HS-27A (cell line): ENCODE results near the gene FEN1.

Source experiments
- DNase-seq: peaks from one replicate; pipeline ENCODE4 v3.0.0-alpha.2; 2012; ENCODE audit warnings: low read depth, missing footprints

The FEN1 gene

DNA sequence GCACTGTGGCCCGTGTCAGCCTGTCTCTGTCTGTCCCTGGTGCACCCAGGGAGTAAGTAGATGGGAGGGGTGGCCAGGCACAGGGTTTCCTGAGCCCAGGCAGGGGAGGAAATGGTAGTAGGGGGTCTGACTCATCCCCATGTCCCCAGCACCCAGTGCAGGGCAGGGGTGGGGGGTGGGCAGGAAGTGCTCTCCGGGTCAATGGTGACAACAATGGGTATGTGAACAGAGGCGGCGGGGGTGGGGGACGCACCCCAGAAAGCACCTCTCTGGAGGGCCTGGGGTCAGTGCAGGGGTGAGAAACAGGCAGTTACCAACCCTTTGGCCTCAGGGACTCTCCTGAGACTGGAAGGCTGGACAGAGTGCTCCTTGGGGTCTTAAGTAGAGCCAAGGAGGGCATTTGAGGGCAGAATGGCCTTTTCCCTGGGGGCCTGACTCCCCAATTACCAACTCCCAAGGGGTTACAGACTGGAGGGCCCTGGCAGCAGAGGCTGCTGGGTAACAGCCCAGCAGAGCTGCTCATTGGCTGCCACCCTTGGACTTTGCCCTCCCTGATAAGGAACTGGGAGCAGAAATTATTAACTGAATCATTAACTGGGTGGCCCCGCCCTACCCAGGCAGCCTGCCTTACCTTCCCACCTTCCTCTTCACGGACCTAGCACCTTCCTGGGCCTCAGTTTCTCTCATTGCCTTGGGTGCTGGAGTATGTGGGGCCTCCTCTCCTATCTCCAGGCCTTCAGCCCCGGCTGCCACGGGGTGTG, 36.1 kb upstream of the FEN1 start:
- no peak for DNase-seq

DNA sequence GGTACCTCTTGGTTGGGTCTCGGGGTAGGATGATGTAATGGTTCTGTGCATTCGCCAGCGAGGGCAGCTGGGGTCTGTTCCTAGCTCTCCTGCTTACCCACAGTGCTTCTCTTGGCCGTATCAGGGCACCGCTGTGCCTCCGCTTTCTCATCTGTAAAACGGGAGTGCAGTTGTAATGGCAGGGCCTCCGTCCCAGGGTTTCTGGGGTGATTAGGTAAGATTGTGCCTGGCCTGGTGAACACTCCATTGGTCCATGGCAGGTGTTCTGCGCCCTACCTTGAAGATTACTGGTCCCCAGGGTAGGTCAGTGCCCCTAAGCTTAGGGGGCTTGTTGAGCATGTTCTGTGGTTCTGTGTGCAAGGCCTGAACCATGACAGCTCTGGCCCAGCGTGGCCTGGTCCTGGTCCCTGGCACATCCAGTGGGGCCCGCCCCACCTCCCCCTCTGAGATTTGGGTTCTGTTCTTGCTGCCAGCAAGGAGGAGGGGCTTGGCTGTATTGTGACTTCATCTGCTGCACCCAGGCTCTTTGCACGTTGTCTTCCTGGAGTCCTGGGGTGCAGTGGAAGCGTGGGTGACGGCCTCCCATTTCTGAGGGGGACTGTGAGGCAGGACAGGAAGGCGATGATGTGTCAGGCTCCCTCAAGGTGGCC, 35.4 kb upstream of the FEN1 start:
- DNase-seq: no peak

DNA sequence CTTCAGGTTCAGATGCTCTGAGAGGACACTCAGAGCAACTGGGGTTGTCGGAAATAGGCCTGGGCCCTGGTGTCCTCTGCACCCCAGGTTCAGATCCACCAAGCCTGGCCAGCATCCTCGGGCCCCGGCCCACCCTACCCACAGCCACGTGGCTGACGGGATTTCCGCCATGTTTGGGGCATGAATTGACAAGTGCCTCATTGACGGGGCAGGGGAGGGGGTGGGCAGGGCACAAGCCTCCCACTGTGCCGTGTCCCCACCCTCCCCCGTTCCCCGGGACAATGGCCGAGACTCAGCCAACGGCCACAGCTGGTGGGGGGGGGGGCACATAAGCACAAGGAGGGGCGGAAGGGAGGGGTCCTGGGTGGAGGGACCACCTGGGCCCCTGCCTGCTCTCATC, 31.8 kb upstream of the FEN1 start:
- no peak for DNase-seq

DNA sequence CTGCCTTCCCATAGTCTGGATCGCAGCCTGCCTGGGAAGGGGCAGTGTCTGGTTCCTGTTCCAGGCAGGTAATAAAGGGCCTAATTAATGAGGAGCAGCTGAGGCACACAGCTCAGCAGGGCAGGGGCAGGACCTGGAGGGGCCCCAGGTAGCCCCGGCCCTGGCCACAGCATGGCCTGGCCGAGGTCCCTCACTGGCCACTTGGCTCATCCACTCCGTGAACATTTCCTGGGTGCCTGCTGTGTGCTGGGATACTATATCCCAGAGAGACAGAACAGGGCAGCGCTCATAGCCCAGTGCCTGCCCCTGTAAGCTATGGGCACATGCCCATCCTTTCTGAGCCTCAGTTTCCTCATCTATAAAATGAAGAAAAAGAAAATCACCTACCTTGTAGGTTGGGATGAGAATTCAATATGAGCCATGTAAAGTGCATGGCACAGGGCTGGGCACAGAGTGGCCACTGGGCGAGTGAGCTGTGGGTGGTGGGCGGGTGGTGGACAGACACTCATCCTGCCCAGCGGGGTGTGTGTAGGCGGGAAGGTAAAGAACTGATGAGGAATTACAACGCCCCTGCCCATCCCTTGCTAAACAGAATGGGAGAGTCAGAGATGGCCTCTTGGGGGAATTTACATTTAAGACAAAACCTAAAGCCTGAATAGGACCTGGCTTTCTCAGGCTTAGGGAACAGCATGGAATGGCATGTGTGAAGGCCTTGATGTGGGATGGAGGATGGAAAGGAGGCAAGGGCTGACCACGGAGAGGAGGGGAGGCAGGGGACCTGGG, 31.1 kb upstream of the FEN1 start:
- DNase-seq: no peak

DNA sequence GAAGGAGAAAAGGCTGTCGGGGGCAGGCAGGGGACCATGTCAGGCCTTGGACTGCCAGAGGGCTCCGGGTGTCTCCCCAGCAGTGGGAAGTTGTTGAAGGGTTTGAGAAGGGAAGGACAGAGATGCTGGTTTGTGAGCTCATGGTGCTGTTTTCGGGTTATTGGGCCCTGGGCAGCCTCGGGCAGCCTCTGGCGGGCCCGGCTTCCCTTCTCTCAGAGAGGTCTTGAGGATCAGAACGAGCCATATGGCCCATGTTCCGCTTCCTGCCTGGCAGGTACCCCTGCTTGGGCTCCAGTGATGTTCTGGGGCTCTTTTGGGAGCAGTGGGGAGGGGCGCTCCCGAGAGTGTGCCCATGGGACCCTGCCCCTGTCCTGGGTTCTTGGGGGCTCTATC, 30.5 kb upstream of the FEN1 start:
- DNase-seq: no peak

DNA sequence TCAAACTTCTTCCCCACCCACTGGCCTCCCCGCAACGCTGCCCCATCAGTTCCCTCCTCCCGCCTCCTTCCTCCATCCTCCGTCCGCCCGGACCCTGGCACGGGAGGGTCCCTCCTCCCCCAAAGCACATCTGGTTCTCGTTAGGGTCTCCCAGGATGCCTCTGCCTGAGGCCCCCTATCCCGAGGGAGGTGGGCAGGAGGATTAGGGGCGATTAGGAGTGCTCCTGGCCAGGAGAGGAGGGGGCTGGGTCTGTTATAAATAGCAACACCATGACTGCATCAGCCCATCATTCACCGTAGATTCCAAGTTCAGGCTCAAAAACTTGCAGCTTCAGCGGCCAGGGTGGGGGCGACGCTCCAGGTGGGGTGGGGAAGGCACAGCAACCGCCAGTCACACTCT, 29.9 kb upstream of the FEN1 start:
- no peak for DNase-seq

DNA sequence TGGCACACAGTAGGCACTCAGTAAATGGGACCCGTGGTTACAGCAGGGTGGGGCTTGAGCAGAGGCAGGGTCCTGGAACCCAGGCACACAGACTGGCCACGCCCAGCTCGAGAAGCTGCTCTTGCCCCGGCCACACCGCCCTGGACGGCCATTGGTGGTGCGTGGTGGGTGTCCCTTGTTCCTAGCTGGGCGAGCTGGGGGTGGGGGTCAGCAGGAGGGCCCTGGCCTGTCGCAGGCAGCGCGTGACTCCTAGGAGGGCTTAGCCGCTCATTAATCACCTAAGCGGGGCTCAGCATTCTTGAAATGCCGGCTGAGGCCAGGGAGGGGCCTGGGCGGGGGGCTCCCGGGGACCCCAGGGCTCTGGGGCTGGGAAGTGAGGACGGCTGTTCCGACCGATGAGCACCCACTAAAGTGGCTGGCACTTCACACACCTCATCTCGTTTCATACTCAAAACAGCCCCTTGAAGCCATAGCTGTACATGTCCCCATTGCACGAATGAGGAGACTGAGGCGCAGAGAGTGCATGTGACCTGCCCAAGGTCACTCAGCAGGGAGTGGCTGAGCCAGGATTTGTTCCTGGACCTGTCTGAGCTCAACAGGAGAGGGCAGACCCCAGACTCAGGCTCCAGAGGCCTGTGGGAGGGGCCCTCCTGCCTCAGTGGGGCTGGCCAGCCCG, 28.6 kb upstream of the FEN1 start:
- no peak for DNase-seq

DNA sequence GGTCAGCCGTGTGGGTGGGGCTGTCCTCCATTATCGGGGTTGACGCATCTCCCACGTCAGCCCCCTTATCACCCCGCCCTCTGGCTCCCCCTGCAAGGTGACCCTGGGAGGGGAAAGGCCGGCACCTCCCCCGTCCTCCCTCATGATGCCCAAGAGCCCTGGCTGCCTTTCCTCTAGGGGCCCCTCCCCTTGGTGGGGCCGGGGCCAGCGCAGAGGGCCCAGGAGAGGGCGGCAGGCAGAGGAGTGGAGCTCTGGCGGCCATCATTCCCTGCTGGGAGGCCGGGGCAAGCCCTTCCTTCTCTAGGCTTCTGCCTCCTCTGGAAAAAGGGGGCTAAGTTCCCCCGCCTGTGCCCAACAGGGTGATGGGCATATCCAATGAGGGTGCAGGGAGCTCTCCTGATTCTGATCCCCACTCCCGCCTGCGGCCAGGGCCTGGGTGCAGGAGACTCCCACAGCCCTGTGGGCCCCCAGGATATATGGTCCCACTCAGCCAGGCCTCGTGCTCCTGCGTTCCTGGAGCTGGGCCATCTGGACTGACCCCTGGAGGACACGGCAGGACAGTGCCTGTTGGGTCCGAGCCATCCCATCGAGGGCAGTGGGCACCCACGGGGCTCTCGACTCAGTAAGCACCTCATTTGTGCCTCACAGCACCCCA, 28.0 kb upstream of the FEN1 start:
- DNase-seq: no peak

DNA sequence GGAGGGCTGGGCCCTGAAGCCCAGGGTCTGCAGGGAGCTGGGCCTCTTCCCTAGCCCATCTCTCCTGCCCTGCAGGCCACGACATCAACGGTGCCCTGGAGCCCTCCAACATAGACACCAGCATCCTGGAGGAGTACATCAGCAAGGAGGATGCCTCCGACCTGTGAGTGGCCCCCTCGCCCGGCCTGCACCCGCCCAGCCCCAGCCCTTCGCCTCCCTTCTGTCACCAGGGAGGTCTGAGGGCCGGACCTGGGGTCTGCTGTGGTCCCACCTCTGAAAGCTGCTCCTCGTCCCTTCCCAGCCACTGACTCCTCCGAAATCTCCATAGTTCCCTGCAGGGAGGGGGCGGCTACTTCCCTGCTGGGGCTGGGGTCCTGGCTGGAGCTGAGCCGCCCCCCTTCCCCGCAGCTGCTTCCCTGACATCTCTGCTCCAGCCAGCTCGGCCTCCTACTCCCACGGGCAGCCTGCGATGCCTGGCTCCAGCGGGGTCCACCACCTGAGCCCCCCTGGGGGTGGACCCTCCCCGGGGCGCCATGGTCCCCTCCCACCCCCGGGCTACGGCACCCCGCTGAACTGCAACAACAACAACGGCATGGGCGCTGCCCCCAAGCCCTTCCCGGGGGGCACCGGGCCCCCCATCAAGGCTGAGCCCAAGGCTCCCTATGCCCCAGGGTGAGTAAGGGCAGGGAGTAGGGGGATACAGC, 27.0 kb upstream of the FEN1 start:
- DNase-seq: no peak

DNA sequence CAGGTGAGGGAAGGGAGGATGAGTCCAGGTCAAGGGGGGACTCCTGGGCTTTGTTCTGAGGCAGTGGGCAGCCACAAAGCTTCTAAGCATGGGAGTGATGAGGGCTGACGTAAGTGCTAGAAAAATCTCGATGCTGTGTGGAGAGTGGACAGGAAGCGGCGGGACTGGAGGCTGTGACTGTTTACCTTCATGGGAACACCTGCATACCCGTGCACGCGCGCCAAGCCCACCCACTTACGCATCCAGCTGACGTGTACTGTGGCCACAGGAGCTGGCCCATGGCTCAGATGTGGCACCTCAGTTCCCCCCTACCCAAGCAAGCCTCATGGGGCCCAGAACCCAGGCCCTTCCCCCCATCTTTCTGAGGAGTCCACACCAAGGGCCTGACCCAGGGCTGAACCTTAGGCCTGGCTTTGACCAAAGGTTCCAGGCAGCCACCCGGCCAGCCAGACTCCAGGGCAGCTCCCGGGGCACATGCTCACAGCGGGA, 26.3 kb upstream of the FEN1 start:
- no peak for DNase-seq

DNA sequence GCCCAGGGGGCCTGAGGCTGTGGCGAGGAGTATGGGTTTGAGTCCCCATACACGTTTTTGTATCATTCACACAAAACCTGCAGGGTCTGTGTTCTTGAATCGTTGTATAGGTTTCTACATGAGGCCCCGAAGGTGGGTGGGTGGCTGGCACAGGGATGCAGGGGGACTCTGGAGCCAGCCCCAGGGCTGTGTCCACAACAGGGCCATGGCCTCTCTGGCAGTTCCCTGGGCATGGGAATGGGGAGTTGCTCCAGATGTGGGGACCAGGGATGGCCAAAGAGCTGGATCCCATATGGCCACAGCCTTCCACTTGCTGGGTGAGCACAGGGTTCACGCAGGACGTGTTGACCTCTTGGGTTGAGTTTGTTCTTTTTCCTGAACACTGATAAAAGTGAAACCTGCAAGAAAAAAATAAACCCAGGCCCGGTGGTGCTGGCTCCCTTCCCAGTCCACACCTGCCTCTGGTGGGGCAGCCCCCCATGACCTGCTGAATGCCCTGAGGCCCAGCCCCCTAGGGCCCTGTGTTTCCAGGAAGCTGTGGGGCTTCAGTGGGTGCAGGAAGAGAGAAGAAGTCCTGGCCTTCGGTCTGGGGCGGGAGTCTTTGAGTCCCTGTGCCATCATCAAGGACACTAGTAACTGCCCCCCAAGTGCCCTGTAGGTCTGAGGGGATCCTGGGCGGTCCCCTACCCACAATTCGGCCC, 24.2 kb upstream of the FEN1 start:
- DNase-seq: no peak

DNA sequence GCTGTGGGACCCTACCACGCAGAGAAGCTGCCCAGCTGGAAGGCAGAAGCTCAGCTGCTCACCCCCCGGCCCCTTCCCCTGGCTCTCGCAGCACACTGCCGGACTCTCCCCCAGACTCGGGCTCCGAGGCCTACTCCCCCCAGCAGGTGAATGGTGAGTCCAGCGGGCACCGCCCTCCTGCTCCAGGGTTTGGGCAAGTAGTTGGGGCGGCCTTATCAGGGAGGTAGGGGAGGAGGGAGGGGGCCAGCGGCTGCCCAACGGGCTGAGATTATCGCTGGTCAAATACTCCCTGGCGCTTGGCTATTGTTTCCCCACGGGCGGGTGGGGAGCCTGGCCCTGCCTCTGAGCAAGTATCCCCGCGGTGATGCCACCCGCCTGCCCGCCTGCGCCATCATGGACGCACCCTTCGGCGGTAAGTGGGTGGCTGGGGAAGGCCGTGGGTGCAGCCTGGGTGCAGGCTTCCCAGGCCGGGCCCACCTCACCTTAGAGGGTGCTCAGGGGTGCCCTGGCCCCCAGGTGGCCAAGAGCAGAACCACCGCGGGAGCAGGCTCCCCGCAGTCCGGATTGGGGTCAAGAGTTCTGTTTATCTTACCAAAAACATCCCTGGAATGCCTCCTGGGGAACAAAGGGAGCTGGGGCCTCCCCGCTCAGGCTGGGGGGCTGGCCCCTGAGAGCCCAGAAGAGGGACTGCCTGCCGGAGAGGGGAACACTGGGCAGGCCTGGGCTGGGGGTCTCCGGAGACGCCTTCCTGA, 23.4 kb upstream of the FEN1 start:
- DNase-seq: no peak

DNA sequence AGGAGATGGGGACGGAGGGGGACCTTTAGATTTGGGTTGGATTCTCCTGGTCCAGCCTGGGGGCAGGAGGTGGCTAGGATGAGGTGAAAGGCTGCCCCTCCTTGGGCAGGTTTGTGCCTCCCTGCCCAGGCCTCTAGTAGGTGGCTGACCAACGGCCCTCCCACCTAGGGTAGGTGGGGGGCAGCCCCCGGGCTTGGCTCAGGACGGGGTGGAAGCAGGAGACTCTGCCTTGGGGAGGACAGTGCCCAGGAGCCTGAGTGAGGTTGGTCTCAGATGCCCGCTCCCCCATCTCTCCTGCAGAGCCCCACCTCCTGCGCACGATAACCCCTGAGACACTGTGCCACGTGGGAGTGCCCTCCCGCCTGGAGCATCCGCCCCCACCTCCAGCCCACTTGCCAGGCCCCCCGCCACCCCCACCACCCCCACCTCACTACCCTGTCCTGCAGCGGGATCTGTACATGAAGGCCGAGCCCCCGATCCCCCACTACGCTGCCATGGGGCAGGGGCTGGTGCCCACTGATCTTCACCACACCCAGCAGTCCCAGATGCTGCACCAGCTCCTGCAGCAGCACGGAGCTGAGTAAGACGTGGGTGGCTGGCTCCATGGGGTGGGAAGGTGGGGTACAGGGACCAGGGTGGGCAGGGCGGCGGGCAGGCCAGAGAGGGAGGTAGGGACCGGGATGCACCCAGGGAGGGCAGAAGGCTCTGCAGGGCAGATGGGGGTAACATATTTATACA, 22.6 kb upstream of the FEN1 start:
- DNase-seq: no peak

DNA sequence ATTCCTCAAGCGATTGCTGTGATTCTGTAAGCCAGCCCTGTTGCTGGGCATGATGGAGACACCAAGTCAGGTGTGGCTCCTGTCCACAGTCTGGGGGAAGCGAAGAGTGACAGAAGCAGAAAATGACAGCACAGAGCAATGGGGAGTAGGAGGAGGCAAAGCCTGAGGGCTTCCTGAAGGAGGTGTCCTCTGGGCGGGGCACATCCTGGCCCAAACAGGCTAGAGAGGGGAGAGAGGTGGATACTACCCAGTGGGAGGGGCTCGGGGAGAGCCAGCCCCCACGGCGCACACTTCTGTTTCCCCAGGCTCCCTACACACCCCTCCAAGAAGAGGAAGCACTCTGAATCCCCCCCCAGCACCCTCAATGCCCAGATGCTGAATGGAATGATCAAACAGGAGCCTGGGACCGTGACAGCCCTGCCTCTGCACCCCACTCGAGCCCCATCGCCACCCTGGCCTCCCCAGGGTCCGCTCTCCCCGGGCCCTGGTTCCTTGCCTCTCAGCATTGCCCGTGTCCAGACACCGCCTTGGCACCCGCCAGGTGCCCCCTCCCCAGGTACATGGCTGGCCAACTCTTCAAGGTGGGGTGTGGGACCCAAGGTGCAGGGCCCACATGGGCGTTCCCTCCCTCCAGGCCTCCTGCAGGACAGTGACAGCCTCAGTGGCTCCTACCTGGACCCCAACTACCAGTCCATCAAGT, 21.4 kb upstream of the FEN1 start:
- DNase-seq: no peak

DNA sequence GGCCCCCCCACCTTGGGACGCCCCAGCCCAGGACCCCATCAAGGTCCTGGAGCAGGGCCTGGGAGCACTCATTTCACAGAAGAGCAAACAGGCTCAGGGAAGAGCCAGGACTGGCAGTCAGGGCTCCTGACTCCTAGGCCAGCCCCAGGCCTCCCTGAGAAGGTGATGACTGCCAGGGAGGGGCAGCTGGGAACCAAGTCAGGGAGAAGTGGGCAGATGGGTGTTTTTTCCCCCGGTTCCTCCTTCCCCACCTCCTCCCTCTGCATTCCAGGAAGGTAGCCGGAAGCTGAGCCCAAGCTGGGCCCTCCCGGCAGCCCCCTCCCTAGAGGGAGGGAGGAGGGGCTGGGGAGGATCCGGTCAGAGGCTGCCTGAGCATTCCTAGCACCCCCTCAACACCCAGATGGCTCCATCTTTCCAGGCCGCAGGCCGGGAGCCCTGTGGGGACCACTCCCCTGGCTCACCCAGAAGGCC, 20.7 kb upstream of the FEN1 start:
- DNase-seq: no peak

DNA sequence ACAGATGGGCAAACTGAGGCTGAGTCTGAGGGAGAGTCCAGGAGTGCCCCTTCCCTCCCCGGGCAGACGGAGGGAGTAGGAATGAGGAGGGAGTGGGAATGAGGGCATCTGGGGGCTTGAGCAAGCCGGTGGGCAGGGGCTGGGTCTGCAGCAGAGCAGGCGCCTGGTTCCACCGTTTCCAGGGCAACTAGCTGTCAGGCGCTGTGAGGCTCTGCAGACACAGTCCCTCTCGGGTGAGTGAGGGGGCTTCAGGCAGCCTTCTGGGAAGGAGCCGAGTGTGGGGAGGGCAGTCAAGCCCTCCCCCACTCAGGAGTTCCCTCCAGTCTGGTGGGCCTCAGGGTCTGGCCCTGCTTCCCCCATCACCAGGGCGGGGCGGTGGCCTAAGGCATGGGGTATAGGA, 19.4 kb upstream of the FEN1 start:
- DNase-seq: no peak

DNA sequence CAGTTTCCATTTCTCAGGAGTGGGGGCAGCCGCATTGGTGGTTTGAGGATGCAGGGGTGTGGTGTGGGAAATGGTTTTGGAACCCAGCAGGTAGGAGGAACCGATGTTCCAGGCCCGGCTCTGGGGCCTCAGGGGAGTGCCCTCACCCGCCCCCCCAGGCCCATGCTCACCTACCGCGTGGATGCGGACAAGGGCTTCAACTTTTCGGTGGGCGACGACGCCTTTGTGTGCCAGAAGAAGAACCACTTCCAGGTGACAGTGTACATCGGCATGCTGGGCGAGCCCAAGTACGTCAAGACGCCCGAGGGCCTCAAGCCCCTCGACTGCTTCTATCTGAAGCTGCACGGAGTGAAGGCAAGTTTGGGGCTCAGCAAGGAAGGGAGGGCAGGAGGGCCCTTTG, 18.9 kb upstream of the FEN1 start:
- DNase-seq: no peak

DNA sequence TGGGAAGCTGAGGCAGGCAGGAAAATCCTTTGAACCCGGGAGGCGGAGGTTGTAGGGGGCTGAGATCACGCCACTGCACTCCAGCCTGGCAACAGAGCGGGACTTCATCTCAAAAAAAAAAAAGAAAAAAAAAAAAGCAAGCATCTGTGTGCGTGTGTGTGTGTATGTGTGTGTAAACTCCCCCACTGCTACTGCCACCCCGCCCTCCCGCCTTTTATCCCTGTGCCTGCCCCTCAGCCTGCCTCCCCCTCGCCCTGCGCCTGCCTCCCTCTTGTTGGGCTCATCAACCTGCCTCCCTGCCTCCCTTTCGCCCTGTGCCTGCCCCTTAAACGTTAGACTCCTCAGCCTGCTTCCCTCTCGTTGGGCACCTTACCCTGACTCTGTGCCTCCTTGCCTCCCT, 18.3 kb upstream of the FEN1 start:
- DNase-seq: no peak
